ENCODE results near the gene GPR148. TPM values are rescaled to one million over a fixed set of nuclear protein-coding genes. Genes with fewer than 3 reads are reported as not detected.

Gene GPR148
- total RNA-seq, 1 donor from 2014 or later = not detected

- H3K36me3 Mint-ChIP-seq (ENCODE audit: low read depth, unreplicated experiment) = no peaks in the 10 kb centered on the region
- no peak for TF ChIP-seq CTCF (IDR thresholded peaks at IDR 0.05; ENCODE audit: unreplicated experiment)
- H3K27ac Mint-ChIP-seq (ENCODE audit: unreplicated experiment) = no peak overlapping the region
- H3K4me3 Mint-ChIP-seq (ENCODE audit: unreplicated experiment) = no peak overlapping the region
- DNase-seq (ENCODE audit: low spot score) = no peak
- no peaks in the 10 kb centered on the region for H3K9me3 Mint-ChIP-seq (ENCODE audit: unreplicated experiment)
- peaks cover 3% of the 10 kb centered on the region for H3K27me3 Mint-ChIP-seq (ENCODE audit: unreplicated experiment)
- peaks cover 17% of the 10 kb centered on the region for H3K4me1 Mint-ChIP-seq (ENCODE audit: unreplicated experiment)
Measured at GRCh38 chr2:130740671-130741070, 11.8 kb downstream of the GPR148 start.

GRCh38 chr2:130743278-130743677, 14.4 kb downstream of the GPR148 start:
- Mint-ChIP-seq H3K27me3 (ENCODE audit: unreplicated experiment) (peaks cover 3% of the 10 kb centered on the region), H3K36me3 (ENCODE audit: low read depth, unreplicated experiment) (no peaks in the 10 kb centered on the region), H3K9me3 (ENCODE audit: unreplicated experiment) (no peaks in the 10 kb centered on the region), H3K27ac (ENCODE audit: unreplicated experiment) (no peak overlapping the region), H3K4me1 (ENCODE audit: unreplicated experiment) (peaks cover 22% of the 10 kb centered on the region), H3K4me3 (ENCODE audit: unreplicated experiment) (no peak overlapping the region)
- no peak for DNase-seq (ENCODE audit: low spot score)
- no peak for TF ChIP-seq CTCF (IDR thresholded peaks at IDR 0.05; ENCODE audit: unreplicated experiment)

- DNase-seq (ENCODE audit: low spot score) = no peak
- H3K27ac Mint-ChIP-seq (ENCODE audit: unreplicated experiment) = no peak overlapping the region
Measured at GRCh38 chr2:130744287-130745117, 15.6 kb downstream of the GPR148 start.

GRCh38 chr2:130749078-130749477, 20.2 kb downstream of the GPR148 start:
- DNase-seq (ENCODE audit: low spot score) = no peak
- Mint-ChIP-seq H3K27me3 (ENCODE audit: unreplicated experiment) (peaks cover 3% of the 10 kb centered on the region), H3K36me3 (ENCODE audit: low read depth, unreplicated experiment) (no peaks in the 10 kb centered on the region), H3K4me3 (ENCODE audit: unreplicated experiment) (no peak overlapping the region), H3K4me1 (ENCODE audit: unreplicated experiment) (peaks cover 16% of the 10 kb centered on the region), H3K9me3 (ENCODE audit: unreplicated experiment) (no peaks in the 10 kb centered on the region), H3K27ac (ENCODE audit: unreplicated experiment) (no peak overlapping the region)
- TF ChIP-seq CTCF (IDR thresholded peaks at IDR 0.05; ENCODE audit: unreplicated experiment) = no peak

More at GRCh38 chr2:130744287-130745117, 15.6 kb downstream of the GPR148 start:
- no peaks in the 10 kb centered on the region for H3K36me3 Mint-ChIP-seq (ENCODE audit: low read depth, unreplicated experiment)
- TF ChIP-seq CTCF (IDR thresholded peaks at IDR 0.05; ENCODE audit: unreplicated experiment) = no peak
- H3K27me3 Mint-ChIP-seq (ENCODE audit: unreplicated experiment) = peaks cover 3% of the 10 kb centered on the region
- no peak overlapping the region for H3K4me3 Mint-ChIP-seq (ENCODE audit: unreplicated experiment)
- peaks cover 22% of the 10 kb centered on the region for H3K4me1 Mint-ChIP-seq (ENCODE audit: unreplicated experiment)
- no peaks in the 10 kb centered on the region for H3K9me3 Mint-ChIP-seq (ENCODE audit: unreplicated experiment)

- Mint-ChIP-seq H3K4me3 (ENCODE audit: unreplicated experiment) (no peak overlapping the region), H3K36me3 (ENCODE audit: low read depth, unreplicated experiment) (peaks cover 2% of the 10 kb centered on the region), H3K27me3 (ENCODE audit: unreplicated experiment) (peaks cover 3% of the 10 kb centered on the region), H3K27ac (ENCODE audit: unreplicated experiment) (no peak overlapping the region), H3K9me3 (ENCODE audit: unreplicated experiment) (no peaks in the 10 kb centered on the region), H3K4me1 (ENCODE audit: unreplicated experiment) (peaks cover 13% of the 10 kb centered on the region)
- TF ChIP-seq CTCF (IDR thresholded peaks at IDR 0.05; ENCODE audit: unreplicated experiment) = no peak
- no peak for DNase-seq (ENCODE audit: low spot score)
Measured at GRCh38 chr2:130749641-130750040, 20.8 kb downstream of the GPR148 start.

Data from endothelial cell (in vitro differentiated cells).